IgD-negative memory B cell (primary cell): ENCODE measurements around the gene PTPN7. TPM values are rescaled to one million over a fixed set of nuclear protein-coding genes. Genes with fewer than 3 reads are reported as not detected.
A peak's percentile ranks its signal among the peaks of the same experiment; 100 is the strongest.
"Not testable (repeated sequence)": the region's sequence is repeated elsewhere in the genome, so short reads cannot be mapped to it uniquely, and the experiment has no call there.

Experiments used
- H3K27ac Mint-ChIP-seq, 3 donors: one replicate each; pipeline ENCODE4 v1.8.0; 2020 to 2022; ENCODE audit warnings: mild to moderate bottlenecking in 3 of 3, mixed read lengths in 3 of 3, moderate library complexity in 1 of 3
- H3K27me3 Mint-ChIP-seq: one replicate; pipeline ENCODE4 v1.8.0; 2021; ENCODE audit warnings: mixed read lengths
- H3K36me3 Mint-ChIP-seq: one replicate; pipeline ENCODE4 v1.8.0; 2020; ENCODE audit warnings: mild to moderate bottlenecking, mixed read lengths
- H3K4me1 Mint-ChIP-seq, 3 donors: one replicate each; pipeline ENCODE4 v1.8.0; 2020 to 2022; ENCODE audit warnings: mixed read lengths in 3 of 3, mild to moderate bottlenecking in 1 of 3
- H3K4me3 Mint-ChIP-seq, 4 donors: one replicate each; pipeline ENCODE4 v1.8.0; 2020 to 2022; ENCODE audit warnings: mild to moderate bottlenecking in 4 of 4, mixed read lengths in 4 of 4, moderate library complexity in 3 of 4
- H3K9me3 Mint-ChIP-seq, 3 donors: one replicate each; pipeline ENCODE4 v1.8.0; 2020 to 2021; ENCODE audit warnings: mixed read lengths in 3 of 3, mild to moderate bottlenecking in 1 of 3
- polyA plus RNA-seq: library from polyadenylated mRNA; unstranded; fragments of 300-500 nt; fragmentation: Illumina TruSeq; gene quantifications from one replicate; pipeline ENCODE4 v1.2.3, GENCODE V29; 2021

PTPN7 gene
- polyA plus RNA-seq, 1 donor from 2014 or later = 18.7 TPM

- H3K27ac Mint-ChIP-seq = no peak overlapping the region
- H3K4me3 Mint-ChIP-seq = no peak overlapping the region
- H3K36me3 Mint-ChIP-seq = no peaks in the 10 kb centered on the region
These were observed 21.2 kb upstream of the PTPN7 start for GRCh38 chr1:202181586-202181985.

GRCh38 chr1:202180751-202181139 is 20.3 kb upstream of the PTPN7 start:
- not testable (repeated sequence) for H3K4me3 Mint-ChIP-seq

More at GRCh38 chr1:202181586-202181985, 21.2 kb upstream of the PTPN7 start:
- H3K27me3 Mint-ChIP-seq = peaks cover 16% of the 10 kb centered on the region
- no peaks in the 10 kb centered on the region for H3K9me3 Mint-ChIP-seq
- peaks cover 0 to 7% (median 7%) of the 10 kb centered on the region in 3 donors for H3K4me1 Mint-ChIP-seq

GRCh38 chr1:202179828-202180750 is 19.7 kb upstream of the PTPN7 start:
- peaks cover 0 to 7% (median 7%) of the 10 kb centered on the region in 3 donors for H3K4me1 Mint-ChIP-seq
- H3K27ac Mint-ChIP-seq = peak overlapping the region in 1 of 3 donors; percentile 69
- H3K9me3 Mint-ChIP-seq = no peaks in the 10 kb centered on the region
- H3K4me3 Mint-ChIP-seq = peak overlapping the region in 2 of 4 donors; percentile 79 to 87
- no peaks in the 10 kb centered on the region for H3K36me3 Mint-ChIP-seq
- H3K27me3 Mint-ChIP-seq = peaks cover 15% of the 10 kb centered on the region

More at GRCh38 chr1:202180751-202181139, 20.3 kb upstream of the PTPN7 start:
- not testable (repeated sequence) for H3K4me1 Mint-ChIP-seq, H3K9me3 Mint-ChIP-seq, H3K36me3 Mint-ChIP-seq, H3K27ac Mint-ChIP-seq
- peaks cover 16% of the 10 kb centered on the region for H3K27me3 Mint-ChIP-seq

GRCh38 chr1:202176949-202177927 is 16.8 kb upstream of the PTPN7 start:
- Mint-ChIP-seq H3K36me3 (no peaks in the 10 kb centered on the region), H3K27ac (no peak overlapping the region), H3K4me1 (peaks cover 0 to 7% (median 7%) of the 10 kb centered on the region in 3 donors), H3K27me3 (peaks cover 5% of the 10 kb centered on the region), H3K4me3 (no peak overlapping the region), H3K9me3 (no peaks in the 10 kb centered on the region)

- Mint-ChIP-seq H3K4me3 (no peak overlapping the region), H3K36me3 (no peaks in the 10 kb centered on the region), H3K9me3 (no peaks in the 10 kb centered on the region), H3K27me3 (peaks cover 3% of the 10 kb centered on the region), H3K27ac (no peak overlapping the region), H3K4me1 (no peaks in the 10 kb centered on the region)
These were observed 13.6 kb upstream of the PTPN7 start for GRCh38 chr1:202173993-202174392.

- Mint-ChIP-seq H3K4me3 (no peak overlapping the region), H3K4me1 (no peaks in the 10 kb centered on the region), H3K9me3 (no peaks in the 10 kb centered on the region), H3K27ac (no peak overlapping the region), H3K27me3 (no peaks in the 10 kb centered on the region), H3K36me3 (no peaks in the 10 kb centered on the region)
These were observed 11.6 kb upstream of the PTPN7 start for GRCh38 chr1:202172015-202172355.

GRCh38 chr1:202171292-202172014 is 11.1 kb upstream of the PTPN7 start:
- Mint-ChIP-seq H3K27me3 (no peaks in the 10 kb centered on the region), H3K9me3 (no peaks in the 10 kb centered on the region), H3K27ac (no peak overlapping the region), H3K4me1 (no peaks in the 10 kb centered on the region), H3K36me3 (no peaks in the 10 kb centered on the region), H3K4me3 (no peak overlapping the region)

- Mint-ChIP-seq H3K27ac (no peak overlapping the region), H3K36me3 (no peaks in the 10 kb centered on the region)
These were observed 10.3 kb upstream of the PTPN7 start for GRCh38 chr1:202170726-202171125.

GRCh38 chr1:202168861-202169260 is 8.5 kb upstream of the PTPN7 start:
- no peak overlapping the region for H3K27ac Mint-ChIP-seq
- no peak overlapping the region for H3K4me3 Mint-ChIP-seq
- H3K4me1 Mint-ChIP-seq = peaks cover 9 to 14% (median 13%) of the 10 kb centered on the region in 3 donors
- H3K9me3 Mint-ChIP-seq = no peaks in the 10 kb centered on the region
- H3K36me3 Mint-ChIP-seq = no peaks in the 10 kb centered on the region
- peaks cover 1% of the 10 kb centered on the region for H3K27me3 Mint-ChIP-seq

More at GRCh38 chr1:202170726-202171125, 10.3 kb upstream of the PTPN7 start:
- Mint-ChIP-seq H3K9me3 (no peaks in the 10 kb centered on the region), H3K27me3 (no peaks in the 10 kb centered on the region), H3K4me3 (no peak overlapping the region), H3K4me1 (no peaks in the 10 kb centered on the region)

- no peak overlapping the region for H3K4me3 Mint-ChIP-seq
- H3K36me3 Mint-ChIP-seq = no peaks in the 10 kb centered on the region
- H3K9me3 Mint-ChIP-seq = no peaks in the 10 kb centered on the region
- peaks cover 1% of the 10 kb centered on the region for H3K27me3 Mint-ChIP-seq
- no peak overlapping the region for H3K27ac Mint-ChIP-seq
- H3K4me1 Mint-ChIP-seq = peaks cover 13 to 21% (median 19%) of the 10 kb centered on the region in 3 donors
These were observed 7.5 kb upstream of the PTPN7 start for GRCh38 chr1:202167708-202168415.

- peaks cover 20 to 28% (median 27%) of the 10 kb centered on the region in 3 donors for H3K4me1 Mint-ChIP-seq
- H3K27me3 Mint-ChIP-seq, H3K9me3 Mint-ChIP-seq, H3K36me3 Mint-ChIP-seq, H3K27ac Mint-ChIP-seq: not testable (repeated sequence)
- peak overlapping the region in 1 of 4 donors; percentile 78 for H3K4me3 Mint-ChIP-seq
These were observed 6.7 kb upstream of the PTPN7 start for GRCh38 chr1:202167054-202167453.

- H3K4me3 Mint-ChIP-seq = peak overlapping the region in 1 of 4 donors; percentile 18
- H3K4me1 Mint-ChIP-seq = peaks cover 25 to 33% (median 31%) of the 10 kb centered on the region in 3 donors
- H3K27me3 Mint-ChIP-seq = peaks cover 1% of the 10 kb centered on the region
- H3K9me3 Mint-ChIP-seq = no peaks in the 10 kb centered on the region
- H3K36me3 Mint-ChIP-seq = no peaks in the 10 kb centered on the region
- peak overlapping the region in 1 of 3 donors; percentile 39 for H3K27ac Mint-ChIP-seq
These were observed 5.8 kb upstream of the PTPN7 start for GRCh38 chr1:202165942-202166843.

GRCh38 chr1:202165267-202165941 is 5.0 kb upstream of the PTPN7 start:
- Mint-ChIP-seq H3K9me3 (no peaks in the 10 kb centered on the region), H3K36me3 (no peaks in the 10 kb centered on the region), H3K4me1 (peaks cover 32 to 41% (median 38%) of the 10 kb centered on the region in 3 donors), H3K4me3 (peak overlapping the region in 3 of 4 donors; percentile 24 to 85 (median 84)), H3K27ac (peak overlapping the region in 1 of 3 donors; percentile 23), H3K27me3 (peaks cover 1% of the 10 kb centered on the region)
